ENCODE measurements around the gene TSC2.

DNA sequence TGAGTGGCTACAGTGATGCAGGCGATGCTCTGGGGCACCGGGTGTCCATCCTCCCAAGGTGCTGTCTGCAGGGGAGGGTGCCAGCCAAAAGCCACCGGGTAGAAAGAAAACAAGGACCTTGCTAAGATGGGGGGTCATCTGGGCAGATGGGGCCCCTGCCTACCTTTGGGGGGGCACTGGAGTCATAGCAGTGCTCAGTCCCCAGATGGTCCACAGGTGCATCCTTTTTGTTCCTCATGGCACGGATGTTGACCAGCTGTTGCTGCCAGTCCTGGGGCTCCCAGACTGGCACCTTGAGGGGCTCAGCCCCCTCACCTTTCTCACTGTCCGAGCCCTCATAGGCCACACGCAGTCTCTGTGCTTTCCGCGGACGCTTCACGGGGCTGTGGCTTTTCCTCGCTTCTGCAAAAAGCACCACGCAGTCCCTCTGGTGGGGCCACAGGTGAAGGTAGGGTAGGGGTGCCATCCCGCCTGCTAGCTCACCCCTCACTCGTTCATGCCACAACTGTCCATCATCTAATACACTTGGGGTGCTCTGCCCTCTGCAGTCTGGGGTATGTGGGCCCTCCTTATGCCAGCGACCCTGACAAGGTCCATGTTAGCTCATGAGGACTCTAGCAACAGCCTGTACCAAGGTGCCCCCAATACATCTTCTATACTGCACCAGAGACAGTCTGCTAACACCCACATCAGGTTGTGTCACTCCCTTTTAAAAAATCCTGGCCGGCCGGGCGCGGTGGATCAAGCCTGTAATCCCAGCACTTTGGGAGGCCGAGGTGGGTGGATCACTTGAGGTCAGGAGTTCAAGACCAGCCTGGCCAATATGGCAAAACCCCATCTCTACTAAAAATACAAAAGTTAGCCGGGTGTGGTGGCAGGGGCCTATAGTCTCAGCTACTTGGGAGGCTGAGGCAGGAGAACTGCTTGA is 1.6 kb upstream of the TSC2 start:
- TF ChIP-seq CTCF (IDR thresholded peaks at IDR 0.05) (no peak), POLR2A (IDR thresholded peaks at IDR 0.05) (no peak)
